HG03095 (cell line): Measurements from ENCODE around the gene PLEK.
A peak's percentile ranks its signal among the peaks of the same experiment; 100 is the strongest.
"Not testable (repeated sequence)": the region's sequence is repeated elsewhere in the genome, so short reads cannot be mapped to it uniquely, and the experiment has no call there.

Source experiments
- ATAC-seq: cut with Tn5 transposase; IDR thresholded peaks from one replicate; pipeline ENCODE4 v1.9.1; 2021; ENCODE audit warnings: moderate library complexity; ENCODE audit not compliant: unreplicated experiment

Gene PLEK, protein sequence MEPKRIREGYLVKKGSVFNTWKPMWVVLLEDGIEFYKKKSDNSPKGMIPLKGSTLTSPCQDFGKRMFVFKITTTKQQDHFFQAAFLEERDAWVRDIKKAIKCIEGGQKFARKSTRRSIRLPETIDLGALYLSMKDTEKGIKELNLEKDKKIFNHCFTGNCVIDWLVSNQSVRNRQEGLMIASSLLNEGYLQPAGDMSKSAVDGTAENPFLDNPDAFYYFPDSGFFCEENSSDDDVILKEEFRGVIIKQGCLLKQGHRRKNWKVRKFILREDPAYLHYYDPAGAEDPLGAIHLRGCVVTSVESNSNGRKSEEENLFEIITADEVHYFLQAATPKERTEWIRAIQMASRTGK

DNA sequence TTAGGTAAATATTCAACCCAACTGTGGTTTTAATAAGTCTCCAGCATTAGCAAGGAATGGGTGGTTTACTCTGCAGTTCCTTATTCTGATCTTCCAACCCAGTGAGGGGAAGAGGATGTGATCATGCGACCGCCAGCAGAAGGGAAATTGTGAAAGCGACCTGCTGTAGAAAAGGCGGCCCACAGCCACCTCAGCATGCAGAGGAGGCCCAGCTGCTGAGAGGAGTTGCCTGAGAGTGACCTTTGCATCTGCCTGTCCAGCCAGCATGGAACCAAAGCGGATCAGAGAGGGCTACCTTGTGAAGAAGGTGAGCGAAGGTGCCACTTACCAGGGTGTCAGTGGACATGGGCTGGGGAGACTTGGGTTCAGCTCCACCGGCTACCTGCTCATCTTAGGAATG is at the start of gene PLEK:
Gene PLEK, plus strand, starts transcription at position 196 of the 400 bp plus-strand sequence. Its CDS starts 70 bp downstream, at position 266.
- ATAC-seq: peak; percentile 59

DNA sequence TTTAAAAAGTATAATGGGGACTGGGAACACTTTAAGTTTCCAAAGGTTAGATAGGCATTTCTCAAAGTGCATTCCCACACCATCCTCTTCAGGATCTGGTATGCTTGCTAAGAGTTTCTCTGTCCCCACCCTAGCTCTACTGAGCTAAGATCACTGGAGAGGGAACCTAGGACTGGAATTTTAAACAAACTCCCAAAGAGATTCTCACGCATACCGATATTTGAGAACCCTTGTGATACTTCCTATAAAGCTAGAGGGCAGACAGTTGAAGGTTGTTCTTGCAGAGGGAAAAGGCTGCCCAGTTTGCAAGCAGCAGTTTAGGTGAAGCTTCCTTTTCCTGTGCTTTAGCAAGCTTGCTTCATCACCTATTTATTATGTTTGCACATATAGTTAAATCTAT is 49.0 kb upstream of the PLEK start:
- ATAC-seq: no peak

DNA sequence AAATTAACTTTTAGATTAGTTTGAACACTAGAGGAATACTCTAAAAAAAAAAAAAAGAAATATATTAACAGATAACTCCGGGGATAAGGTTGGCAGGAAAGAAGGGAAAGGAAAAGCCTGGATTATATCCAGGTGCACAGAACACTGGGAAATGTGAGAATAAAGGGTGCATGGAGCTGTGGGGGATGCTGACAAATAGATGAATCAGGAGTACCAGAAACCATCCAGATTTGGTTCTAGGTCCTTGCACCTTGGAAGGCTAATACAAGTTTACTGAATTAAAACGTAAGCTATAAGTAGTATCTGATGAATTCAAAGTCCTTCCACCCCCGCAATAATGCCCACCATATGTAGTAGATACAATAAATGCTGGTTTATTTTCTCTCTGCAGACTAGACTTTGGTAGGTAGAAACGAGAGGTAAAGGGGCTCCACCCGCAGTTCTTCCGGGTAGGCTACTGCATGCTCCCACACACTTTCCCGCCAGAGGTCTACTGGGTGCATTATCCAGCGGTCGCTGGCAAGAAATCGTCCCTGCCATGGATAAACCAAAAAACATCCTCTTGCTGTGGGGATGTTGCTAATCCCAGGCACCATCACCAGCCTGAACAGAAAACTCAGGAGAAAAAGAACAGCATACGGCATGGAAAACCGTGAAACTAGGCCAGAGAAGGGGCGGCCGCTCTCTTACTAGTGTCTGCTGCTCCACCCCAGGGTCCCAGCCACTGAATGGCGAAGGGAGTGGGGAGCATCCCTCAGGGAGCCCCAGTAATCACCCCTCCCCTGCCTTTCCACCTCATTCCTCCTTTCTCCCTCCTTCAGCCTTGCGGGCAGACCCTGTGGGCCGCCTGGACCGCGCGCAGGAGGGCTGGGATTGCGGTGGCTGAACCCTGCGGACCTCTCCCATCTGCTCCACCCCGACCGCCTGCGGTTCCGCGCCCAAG is 46.8 kb upstream of the PLEK start:
- ATAC-seq: no peak

DNA sequence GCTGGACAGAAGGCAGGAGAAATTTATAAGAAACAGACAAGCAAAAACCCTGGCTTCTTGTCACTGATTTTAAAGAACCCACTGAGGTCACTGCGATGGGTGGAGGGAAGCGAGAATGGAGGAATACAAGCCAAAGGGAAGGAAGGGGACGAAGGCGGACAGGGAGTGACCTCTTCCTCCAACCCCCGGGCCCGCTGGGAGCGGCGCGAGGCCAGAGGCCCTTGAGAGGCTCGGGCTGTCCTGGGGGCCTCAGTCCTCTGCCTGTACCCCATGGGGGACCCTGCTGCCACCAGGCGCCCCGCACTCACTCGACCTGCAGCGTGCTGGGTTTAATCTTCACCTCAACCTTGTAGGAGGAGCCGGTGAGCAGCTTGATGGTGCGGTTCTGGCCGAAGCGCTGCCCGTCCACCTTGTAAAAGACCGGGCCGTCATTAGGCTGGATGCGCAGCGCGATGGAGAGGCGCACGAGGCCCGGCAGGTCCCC is 46.1 kb upstream of the PLEK start:
- ATAC-seq: no peak

DNA sequence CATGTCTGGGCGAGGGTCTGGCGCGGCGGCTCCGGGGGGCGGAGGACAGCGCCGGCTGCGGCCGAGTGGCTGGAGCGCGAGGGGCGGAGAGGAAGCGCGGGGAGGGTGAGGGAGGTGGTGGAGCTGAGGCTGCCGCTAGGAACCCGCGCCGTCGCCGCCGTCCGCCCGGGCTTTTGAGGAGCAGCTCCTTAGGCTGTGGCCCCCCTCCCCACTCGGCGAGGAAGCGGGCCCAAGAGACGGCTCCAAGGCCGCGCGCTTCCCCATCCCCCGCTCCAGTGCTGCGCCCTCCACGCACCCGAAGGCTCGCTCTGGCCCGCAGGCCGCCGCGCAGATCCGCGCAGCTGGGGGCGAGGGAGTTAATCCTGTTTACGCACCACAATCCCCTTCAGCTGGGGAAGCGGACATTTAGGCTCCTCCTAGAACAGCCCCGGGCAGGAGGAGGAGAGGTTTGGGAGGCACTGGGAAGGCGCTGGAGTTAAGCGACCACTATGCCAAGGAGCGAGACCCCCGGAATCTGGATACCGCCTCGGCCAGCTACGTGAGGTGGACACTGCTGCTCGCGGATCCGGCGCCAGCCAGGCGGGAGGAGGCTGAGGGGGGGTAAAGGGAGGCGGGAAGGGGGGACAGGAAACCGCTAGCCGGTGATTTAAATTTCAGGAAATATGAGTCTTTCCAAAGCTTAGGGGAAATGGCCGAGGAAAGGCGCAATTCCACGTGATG is 45.5 kb upstream of the PLEK start, which contains the start of gene CNRIP1:
Gene CNRIP1, minus strand, starts transcription at position 552 of the 720 bp plus-strand sequence. Its CDS starts 549 bp downstream, at position 3.
- ATAC-seq: no peak

DNA sequence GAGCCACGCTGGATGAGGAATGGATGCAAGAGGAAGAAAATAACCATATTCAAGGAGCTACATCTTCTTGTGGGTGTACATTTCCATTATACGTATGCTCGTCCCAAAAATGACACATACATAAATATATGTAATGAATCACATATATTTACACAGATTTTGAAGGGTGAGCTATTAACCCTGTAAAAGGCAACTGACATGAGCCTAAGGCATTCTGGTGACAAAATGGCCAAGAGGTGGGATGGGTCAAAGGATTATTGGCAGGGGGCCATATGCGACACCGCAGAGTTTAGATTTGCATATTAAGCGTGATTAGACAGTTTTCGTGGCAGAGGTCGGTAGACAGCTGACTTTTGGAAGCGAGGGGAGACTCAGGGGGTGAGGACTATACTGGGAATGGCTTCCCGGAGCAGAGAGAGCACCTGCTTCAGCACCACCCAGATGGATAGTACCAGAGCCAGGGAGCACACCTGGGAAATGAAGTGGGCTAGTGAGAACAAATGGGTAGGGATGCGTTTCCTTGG is 44.9 kb upstream of the PLEK start:
- no peak for ATAC-seq

DNA sequence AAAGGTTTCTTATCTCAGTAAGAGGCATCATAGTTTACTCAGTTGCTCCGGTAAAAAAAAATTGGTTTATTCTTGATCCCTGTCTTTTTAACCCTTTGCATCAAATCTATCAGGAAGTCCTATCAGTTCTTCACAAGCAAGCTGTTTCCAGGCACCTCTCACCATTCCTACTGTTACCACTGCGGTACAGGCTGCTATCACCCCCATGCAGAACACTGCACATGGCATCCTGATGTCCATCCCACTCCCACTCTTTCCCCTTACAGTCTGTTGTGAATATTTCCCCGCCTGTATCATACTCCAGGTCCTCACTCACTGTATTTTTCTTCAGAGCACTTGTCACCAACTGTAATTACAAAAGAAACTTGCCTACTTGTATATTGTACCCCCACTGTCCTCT is 40.0 kb upstream of the PLEK start:
- no peak for ATAC-seq

DNA sequence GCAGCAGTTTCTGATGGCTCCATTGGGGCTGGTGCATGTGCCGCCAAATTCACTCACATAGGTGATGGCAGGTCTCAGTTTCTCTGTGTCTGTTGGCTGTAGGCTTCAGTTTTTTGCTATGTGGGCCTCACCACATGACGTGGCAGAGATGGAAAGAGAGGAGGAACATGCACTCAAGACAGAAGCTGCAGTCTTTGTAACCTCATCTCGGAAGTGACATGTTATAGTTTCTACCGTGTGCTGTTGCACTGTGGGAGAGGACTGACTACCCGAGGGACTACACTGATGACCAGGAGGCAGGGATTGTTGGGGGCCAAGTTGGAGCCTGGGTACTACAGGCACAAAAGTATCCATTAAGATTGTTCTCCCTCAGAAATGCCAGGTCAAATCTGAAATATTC is 36.2 kb upstream of the PLEK start:
- no peak for ATAC-seq

DNA sequence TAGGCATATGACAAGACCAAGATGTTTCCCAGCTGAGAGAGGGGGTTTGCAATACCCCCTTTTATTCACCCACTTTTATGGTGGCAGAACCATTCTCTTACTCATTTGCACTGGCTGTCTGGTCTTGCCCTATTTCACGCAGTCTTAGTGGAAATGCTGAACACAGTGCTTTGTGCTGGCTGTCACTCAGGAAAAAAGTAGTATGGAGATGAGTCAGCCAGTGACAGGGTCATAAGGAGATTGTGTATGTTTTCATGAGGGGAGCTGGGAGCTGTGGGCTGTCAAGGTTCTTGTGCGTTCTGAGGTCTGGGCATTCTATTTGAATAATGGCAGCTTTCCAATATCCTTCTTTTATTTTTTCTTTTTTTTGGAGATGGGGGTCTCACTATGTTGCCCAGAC is 34.4 kb upstream of the PLEK start:
- ATAC-seq: no peak

DNA sequence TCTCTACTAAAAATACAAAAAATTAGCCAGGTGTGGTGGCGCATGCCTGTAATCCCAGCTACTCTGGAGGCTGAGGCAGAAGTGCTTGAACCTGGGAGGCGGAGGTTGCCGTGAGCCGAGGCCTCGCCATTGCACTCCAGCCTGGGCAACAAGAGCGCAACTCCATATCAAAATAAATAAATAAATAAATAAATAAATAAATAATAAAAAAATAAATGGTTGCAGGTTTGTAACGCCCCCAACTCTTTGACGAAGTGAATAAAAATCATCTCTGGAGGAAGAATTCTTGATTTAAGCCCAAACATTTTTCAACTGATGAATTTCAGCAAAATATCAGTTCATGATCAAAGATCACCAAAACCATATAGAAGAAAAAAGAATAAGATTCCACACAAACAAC is 32.1 kb upstream of the PLEK start:
- ATAC-seq: no peak

DNA sequence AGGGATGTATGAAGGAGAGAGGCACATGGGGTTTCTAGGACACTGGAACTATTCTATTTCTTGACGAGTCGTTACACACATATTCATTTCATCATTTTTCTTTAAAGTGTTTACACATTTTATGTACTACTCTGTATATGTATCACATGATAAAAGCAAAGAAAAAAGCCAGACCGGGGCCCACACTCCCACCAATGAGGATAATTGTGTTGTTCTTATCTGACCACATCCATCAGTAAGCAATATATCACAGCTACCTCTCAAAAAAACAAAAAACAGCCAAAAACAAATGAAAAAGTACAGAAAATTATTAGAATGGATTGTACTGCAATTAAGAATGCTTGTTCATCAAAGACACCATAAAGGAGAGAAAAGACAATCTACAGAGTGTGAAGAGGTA is 31.2 kb upstream of the PLEK start:
- ATAC-seq: no peak

DNA sequence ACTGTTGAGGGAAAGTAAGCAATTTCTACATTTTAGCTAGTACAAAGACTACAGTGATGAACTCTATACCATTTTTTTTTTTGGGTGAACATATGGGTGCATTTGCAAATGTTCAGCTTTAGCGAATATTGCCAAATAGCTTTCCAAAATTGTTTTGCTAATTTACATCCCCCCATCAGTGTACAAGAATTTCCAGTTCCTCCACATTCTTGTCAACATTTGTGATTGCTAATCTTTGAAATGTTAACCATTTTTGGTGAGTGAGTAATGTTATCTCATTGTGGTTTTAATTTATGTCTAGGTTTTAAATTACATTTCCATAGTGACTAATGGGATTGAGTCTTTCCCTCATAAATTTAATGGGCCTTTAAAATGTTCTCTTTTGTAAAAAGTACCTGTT is 28.9 kb upstream of the PLEK start:
- ATAC-seq: no peak

DNA sequence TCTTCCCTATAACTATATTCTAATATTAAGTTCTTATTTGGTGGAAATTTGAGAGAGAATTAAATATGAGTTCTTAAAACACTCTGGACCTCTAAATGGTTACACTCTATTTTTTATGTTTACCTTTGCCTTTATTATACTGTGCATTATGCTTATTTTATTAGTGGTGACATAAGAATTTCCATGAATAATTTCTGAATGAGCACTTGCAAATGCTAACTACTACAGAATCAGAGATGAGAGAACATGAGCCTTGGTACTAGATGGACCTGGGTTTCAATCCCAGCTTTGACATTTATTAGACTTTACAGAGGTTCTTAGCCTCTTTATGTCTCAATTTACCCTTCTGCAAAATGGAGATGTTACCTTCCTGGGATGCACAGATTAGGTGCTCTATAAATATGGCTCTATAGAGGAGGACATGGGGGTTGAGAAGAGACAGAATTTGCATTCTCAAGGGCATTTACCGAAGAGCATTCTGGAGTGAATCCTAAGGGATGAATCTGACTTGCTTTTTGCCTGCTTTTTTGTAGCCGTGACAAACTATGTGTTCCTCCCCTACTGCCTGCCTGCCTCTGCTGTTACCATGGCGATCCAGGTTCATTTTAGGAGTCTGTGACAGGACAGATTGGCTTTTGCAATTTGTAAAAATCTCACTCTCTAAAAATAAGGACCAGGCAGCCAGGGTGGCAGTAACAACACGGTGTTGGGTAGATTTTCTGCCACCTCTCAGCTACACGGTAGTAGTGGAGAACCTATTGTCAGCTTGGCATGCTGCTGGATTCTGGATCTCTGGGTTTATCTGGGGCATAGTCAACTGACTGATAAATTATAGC is 24.6 kb upstream of the PLEK start:
- no peak for ATAC-seq

DNA sequence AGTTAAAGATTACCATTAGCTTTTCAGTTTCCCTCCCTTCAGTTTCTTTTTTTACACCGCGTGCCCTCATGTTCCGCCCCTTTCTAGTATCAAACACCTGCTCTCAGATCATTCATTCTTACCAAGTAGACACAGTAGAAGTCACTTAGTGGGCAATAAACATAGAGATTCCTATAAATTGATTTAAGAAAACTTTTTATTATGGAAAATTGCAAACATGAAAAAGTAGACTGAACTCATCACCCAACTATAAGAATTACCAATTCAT is 24.1 kb upstream of the PLEK start:
- no peak for ATAC-seq

DNA sequence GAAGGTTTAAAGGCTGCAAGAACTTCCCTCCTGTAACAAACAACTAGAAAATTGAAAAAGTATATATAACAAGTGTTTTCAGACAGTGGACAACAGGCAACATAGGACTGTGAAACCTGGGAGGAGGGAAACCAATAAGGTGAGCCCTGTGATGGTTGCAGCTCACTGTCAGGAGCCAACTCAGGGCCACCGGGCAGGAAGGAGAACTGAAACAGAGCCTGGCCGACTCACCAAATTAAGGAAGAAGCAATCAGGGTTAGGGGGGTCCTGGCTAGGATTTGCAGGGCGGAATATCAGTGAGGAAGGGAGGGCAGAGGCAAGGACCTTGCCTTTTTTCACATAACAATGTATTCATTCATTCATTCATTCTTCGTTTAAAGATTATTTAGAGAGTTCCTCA is 23.5 kb upstream of the PLEK start:
- no peak for ATAC-seq

DNA sequence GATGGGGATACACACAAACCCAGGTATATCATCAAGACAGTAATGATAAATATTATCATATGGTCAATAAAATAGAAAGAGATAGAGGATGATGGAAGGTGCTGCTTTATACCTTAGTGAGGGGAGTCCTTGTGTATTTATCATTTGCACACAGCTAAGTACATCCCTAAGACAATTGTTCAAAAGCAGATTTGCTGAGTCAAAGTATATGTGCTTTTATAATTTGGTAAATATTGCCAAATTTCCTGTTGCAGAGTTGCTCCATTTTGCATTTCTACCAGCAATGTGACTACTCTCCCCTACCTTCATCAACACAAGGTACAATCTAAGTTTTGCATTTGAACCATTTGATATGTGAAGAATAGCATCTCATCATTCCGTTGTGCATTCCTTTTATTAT is 22.6 kb upstream of the PLEK start:
- ATAC-seq: no peak

DNA sequence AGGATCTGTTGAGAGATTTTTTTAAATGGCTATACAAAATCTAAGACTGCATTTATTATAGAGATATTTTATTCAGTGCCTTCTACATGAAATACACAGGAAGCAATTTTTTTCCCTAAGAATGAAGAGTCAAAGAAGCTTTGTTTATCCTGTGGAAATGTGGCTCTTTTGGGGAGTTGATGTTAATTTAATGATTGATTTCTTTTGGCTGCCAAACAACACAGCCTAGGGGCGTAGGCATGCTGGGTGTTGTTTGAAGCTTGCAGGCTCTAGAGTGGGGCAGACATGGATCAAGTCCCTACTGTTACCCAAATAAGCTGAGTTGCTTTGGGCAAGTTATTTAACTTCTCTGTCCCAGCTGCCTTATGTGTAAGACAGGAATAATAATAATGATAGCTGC is 21.1 kb upstream of the PLEK start:
- ATAC-seq: no peak

DNA sequence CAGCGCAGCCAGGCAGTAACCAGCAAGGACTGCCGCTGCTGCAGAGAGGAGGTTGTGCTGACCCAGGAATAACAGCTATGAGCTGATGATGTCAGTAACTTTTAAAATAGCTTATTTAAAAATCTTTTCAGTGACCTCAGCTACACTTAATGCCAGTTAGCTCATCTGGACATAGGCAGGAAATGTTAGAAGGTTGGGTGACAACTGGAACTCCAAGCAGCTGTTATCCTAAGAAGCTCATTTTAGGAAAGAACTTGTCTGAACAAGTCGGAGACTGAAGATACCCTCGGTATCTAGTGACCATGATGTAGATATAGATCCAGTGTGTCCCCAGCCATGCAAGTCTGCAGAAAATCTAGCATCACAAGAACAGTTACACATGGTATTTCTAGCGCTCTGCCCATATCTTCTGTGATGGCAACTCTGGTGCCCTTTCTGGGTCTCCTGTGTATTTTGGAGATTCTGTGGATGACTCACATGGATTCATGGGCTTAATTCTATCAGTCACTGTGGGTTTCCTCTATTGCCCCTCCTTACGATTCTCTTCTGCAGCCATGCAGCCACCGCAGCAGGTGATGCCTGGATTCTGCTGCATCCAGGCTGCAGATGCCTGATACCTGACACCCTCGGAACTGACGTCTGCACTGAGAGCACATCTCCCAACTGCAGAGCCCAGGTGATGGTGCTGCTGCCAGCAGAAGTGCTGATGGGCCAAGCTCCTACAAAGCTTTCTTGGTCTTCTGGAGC is 19.8 kb upstream of the PLEK start:
- ATAC-seq: no peak

DNA sequence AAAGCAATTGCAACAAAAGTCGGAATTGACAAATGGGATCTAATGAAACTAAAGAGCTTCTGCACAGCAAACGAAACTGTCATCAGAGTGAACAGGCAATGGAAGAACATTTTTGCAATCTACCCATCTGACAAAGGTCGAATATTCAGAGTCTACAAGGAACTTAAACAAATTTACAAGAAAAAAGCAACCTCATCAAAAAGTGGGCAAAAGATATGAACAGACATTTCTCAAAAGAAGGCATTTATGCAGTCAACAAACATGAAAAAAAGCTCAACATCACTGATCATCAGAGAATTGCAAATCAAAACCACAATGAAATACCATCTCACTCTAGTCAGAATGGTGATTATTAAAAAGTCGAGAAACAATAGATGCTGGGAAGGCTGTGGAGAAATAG is 16.0 kb upstream of the PLEK start:
- ATAC-seq: not testable (repeated sequence)

DNA sequence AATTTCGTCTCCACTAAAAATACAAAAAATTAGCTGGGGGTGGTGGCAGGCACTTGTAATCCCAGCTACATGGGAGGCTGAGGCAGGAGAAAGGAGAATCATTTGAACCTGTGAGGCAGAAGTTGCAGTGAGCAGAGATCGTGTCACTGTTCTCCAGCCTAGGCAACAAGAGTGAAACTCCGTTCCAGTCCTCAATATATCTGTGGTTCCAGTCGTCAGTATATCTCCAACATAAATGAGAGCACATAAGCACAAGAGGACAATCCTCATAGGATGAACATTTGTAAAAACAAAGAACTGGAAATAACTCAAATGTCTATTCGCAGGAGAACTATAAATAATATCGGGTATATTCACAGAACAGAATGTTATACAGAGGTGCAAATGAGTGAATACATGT is 13.1 kb upstream of the PLEK start:
- no peak for ATAC-seq
